Sigmoid colon (tissue), 7 donors: Measurements from ENCODE around the gene DUSP14. TPM values are rescaled to one million over a fixed set of nuclear protein-coding genes. Genes with fewer than 3 reads are reported as not detected.

Source experiments
- DNase-seq: peaks from one replicate; pipeline ENCODE4 v3.0.0-alpha.2; 2019
- H3K27ac ChIP-seq, 4 donors: fragments of 200-600 bp; sonication (generic); one replicate each; pipeline ENCODE4 v1.5.1; 2016 to 2019; ENCODE audit warnings: mild to moderate bottlenecking in 1 of 4
- H3K27me3 ChIP-seq, 3 donors: fragments of 200-600 bp; sonication (generic); one replicate each; pipeline ENCODE4 v1.5.1; 2019; ENCODE audit warnings: mild to moderate bottlenecking in 1 of 3
- H3K36me3 ChIP-seq, 4 donors: fragments of 200-600 bp; sonication (generic); one replicate each; pipeline ENCODE4 v1.5.1; 2016 to 2019
- H3K4me1 ChIP-seq, 4 donors: fragments of 200-600 bp; sonication (generic); one replicate each; pipeline ENCODE4 v1.5.1; 2017 to 2019
- H3K4me3 ChIP-seq, 4 donors: fragments of 200-600 bp; sonication (generic); one replicate each; pipeline ENCODE4 v1.5.1; 2017 to 2019; ENCODE audit warnings: mild to moderate bottlenecking in 2 of 4, moderate library complexity in 1 of 4
- H3K9me3 ChIP-seq, 4 donors: fragments of 200-600 bp in 3 of 4; sonication (generic) in 3 of 4; one replicate each; pipeline versions ENCODE4 v1.5.1 to v1.6.1; 2013 to 2019
- CTCF ChIP-seq, 4 experiments: fragments of 450-650 bp in 3 of 4; fragments of 200-600 bp in 1 of 4; IDR thresholded peaks; one replicate each; pipeline ENCODE4 v1.5.1; 2016 to 2019; ENCODE audit warnings: antibody characterized with exemption in 4 of 4, mild to moderate bottlenecking in 3 of 4, moderate library complexity in 2 of 4
- EP300 ChIP-seq, 4 donors: sonication (generic); formaldehyde crosslinking; IDR thresholded peaks; one replicate each; pipeline ENCODE4 v1.6.1; 2017; ENCODE audit warnings: antibody characterized with exemption in 4 of 4
- POLR2A ChIP-seq, 2 donors: fragments of 450-650 bp; IDR thresholded peaks; one replicate each; pipeline ENCODE4 v1.6.1; 2016; ENCODE audit warnings: antibody characterized with exemption in 2 of 2, mild to moderate bottlenecking in 2 of 2, moderate library complexity in 2 of 2
- POLR2AphosphoS5 ChIP-seq, 4 donors: sonication (generic); formaldehyde crosslinking; IDR thresholded peaks; one replicate each; pipeline ENCODE4 v1.6.1; 2017; ENCODE audit warnings: antibody characterized with exemption in 4 of 4
- WGBS, 2 donors: extraction: QIAGEN DNeasy Blood & Tissue Kit; methylation state at CpG; one replicate each; pipeline ENCODE4 v1.1.7; 2013; 5-methylcytosine and 5-hydroxymethylcytosine counted together
- intact Hi-C: fragments of 100-400 bp; cut with DNase I; formaldehyde crosslinking; loops from one replicate; pipeline ENCODE4 v1.15.1; 2023
- polyA plus RNA-seq, 3 donors: library from polyadenylated mRNA; stranded (reverse); fragments of 200-250 nt; gene quantifications; one replicate each; pipeline ENCODE4 v1.2.3, GENCODE V29; 2013
- total RNA-seq, 4 donors: library from RNA; depleted of rRNA; stranded (reverse); fragments of >200 nt; gene quantifications; one replicate each; pipeline ENCODE4 v1.1.0, GENCODE V29; 2016
- donor health status: healthy with polysubstance abuse.
- donor health status: Bipolar disorder and iron deficiency.
- donor health status: healthy.

Gene DUSP14
- total and polyA plus RNA-seq, 7 donors = 1.2 to 25.2 (median 18.5) TPM

GRCh38 chr17:37475731-37476420 is 13.8 kb upstream of the DUSP14 start:
- Histone ChIP-seq H3K36me3 (peaks cover 21 to 89% (median 33%) of the 10 kb centered on the region in 4 donors), H3K27ac (peak overlapping the region in 1 of 4 donors; percentile 16)

GRCh38 chr17:37476431-37477120 is 13.1 kb upstream of the DUSP14 start:
- TF ChIP-seq POLR2AphosphoS5 (IDR thresholded peaks at IDR 0.05) (no peak), CTCF (IDR thresholded peaks at IDR 0.05) (no peak), POLR2A (IDR thresholded peaks at IDR 0.05) (no peak), EP300 (IDR thresholded peaks at IDR 0.05) (no peak)
- Histone ChIP-seq H3K36me3 (peaks cover 21 to 83% (median 30%) of the 10 kb centered on the region in 4 donors), H3K4me1 (peaks cover 0 to 9% (median 0%) of the 10 kb centered on the region in 4 donors), H3K27ac (peak overlapping the region in 1 of 4 donors; percentile 16), H3K9me3 (no peaks in the 10 kb centered on the region), H3K4me3 (no peak overlapping the region), H3K27me3 (no peaks in the 10 kb centered on the region)
- 77 to 86% methylated on average over 4 of the region's 4 CpGs for WGBS, 2 donors
- DNase-seq = no peak
- intact Hi-C loops = no loop called here

More at GRCh38 chr17:37475731-37476420, 13.8 kb upstream of the DUSP14 start:
- peaks cover 0 to 9% (median 0%) of the 10 kb centered on the region in 4 donors for H3K4me1 ChIP-seq
- intact Hi-C loops = no loop called here
- no peak for DNase-seq
- no peaks in the 10 kb centered on the region for H3K27me3 ChIP-seq
- WGBS, 2 donors = 83 to 95% methylated on average over 1 of the region's 1 CpG
- H3K4me3 ChIP-seq = no peak overlapping the region
- no peaks in the 10 kb centered on the region for H3K9me3 ChIP-seq
- no peak for TF ChIP-seq POLR2A (IDR thresholded peaks at IDR 0.05)

GRCh38 chr17:37478187-37478586 is 11.5 kb upstream of the DUSP14 start:
- Histone ChIP-seq H3K27ac (no peak overlapping the region), H3K9me3 (no peaks in the 10 kb centered on the region), H3K4me3 (no peak overlapping the region), H3K27me3 (no peaks in the 10 kb centered on the region), H3K4me1 (peaks cover 0 to 14% (median 3%) of the 10 kb centered on the region in 4 donors), H3K36me3 (peaks cover 21 to 67% (median 30%) of the 10 kb centered on the region in 4 donors)
- intact Hi-C loops = no loop called here
- peak in 1 of 4 donors; percentile 20 for TF ChIP-seq POLR2AphosphoS5 (IDR thresholded peaks at IDR 0.05)
- TF ChIP-seq CTCF (IDR thresholded peaks at IDR 0.05) = no peak
- TF ChIP-seq EP300 (IDR thresholded peaks at IDR 0.05) = no peak
- no peak for TF ChIP-seq POLR2A (IDR thresholded peaks at IDR 0.05)
- no peak for DNase-seq
- WGBS, 2 donors = 73 to 83% methylated on average over 2 of the region's 2 CpGs

- TF ChIP-seq POLR2AphosphoS5 (IDR thresholded peaks at IDR 0.05) (no peak), EP300 (IDR thresholded peaks at IDR 0.05) (no peak), CTCF (IDR thresholded peaks at IDR 0.05) (no peak), POLR2A (IDR thresholded peaks at IDR 0.05) (no peak)
- no peaks in the 10 kb centered on the region for H3K27me3 ChIP-seq
- H3K9me3 ChIP-seq = no peaks in the 10 kb centered on the region
- H3K36me3 ChIP-seq = peaks cover 20 to 58% (median 26%) of the 10 kb centered on the region in 4 donors
- DNase-seq = no peak
- intact Hi-C loops = no loop called here
- WGBS, 2 donors = 97% methylated on average over 1 of the region's 1 CpG
- H3K4me3 ChIP-seq = no peak overlapping the region
- peaks cover 0 to 18% (median 10%) of the 10 kb centered on the region in 4 donors for H3K4me1 ChIP-seq
- H3K27ac ChIP-seq = no peak overlapping the region
Observed at GRCh38 chr17:37479025-37479424, 10.7 kb upstream of the DUSP14 start.

GRCh38 chr17:37480427-37480826 is 9.3 kb upstream of the DUSP14 start:
- intact Hi-C loops = no loop called here
- no peaks in the 10 kb centered on the region for H3K9me3 ChIP-seq
- no peak overlapping the region for H3K4me3 ChIP-seq
- no peak for TF ChIP-seq CTCF (IDR thresholded peaks at IDR 0.05)
- TF ChIP-seq POLR2AphosphoS5 (IDR thresholded peaks at IDR 0.05) = no peak
- no peak for TF ChIP-seq EP300 (IDR thresholded peaks at IDR 0.05)
- TF ChIP-seq POLR2A (IDR thresholded peaks at IDR 0.05) = no peak
- whole genome bisulfite sequencing, 2 donors = 95% methylated on average over 2 of the region's 2 CpGs
- H3K27me3 ChIP-seq = no peaks in the 10 kb centered on the region
- no peak for DNase-seq
- peaks cover 0 to 18% (median 10%) of the 10 kb centered on the region in 4 donors for H3K4me1 ChIP-seq
- no peak overlapping the region for H3K27ac ChIP-seq
- peaks cover 14 to 44% (median 17%) of the 10 kb centered on the region in 4 donors for H3K36me3 ChIP-seq
